Measurements from ENCODE around the gene CUEDC1.

GRCh38 chr17:57991537-57991936, 36.3 kb upstream of the CUEDC1 start:
- TF ChIP-seq CTCF (IDR thresholded peaks at IDR 0.05; ENCODE audit: low read depth, low read length) = no peak
- TF ChIP-seq EZH2phosphoT487 (IDR thresholded peaks at IDR 0.05; ENCODE audit: low read depth) = no peak

Measured in OCI-LY3 (cell line).